ENCODE measurements around the gene CIAO2B.

CIAO2B gene

DNA sequence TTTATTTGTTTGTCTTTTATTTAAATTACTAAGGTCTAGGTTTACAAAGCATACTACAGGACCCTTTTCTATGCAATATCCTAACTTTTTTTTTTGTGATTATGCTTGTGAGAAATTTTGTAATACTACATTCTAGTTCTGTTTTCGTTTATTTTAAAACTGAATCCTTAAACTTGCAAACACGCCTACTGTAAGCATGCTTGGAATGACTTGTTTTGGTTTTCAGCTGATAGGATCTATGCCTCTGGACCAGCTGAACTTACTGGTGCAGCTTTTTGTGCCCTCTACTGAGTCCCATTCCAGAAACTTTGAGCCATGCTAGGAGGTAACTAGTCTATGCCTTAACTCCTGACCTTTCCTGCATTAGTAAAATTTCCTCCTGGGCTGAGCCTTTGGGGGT, 47.9 kb downstream of the CIAO2B start:
- DNase-seq (ENCODE audit: low spot score) = no peak

DNA sequence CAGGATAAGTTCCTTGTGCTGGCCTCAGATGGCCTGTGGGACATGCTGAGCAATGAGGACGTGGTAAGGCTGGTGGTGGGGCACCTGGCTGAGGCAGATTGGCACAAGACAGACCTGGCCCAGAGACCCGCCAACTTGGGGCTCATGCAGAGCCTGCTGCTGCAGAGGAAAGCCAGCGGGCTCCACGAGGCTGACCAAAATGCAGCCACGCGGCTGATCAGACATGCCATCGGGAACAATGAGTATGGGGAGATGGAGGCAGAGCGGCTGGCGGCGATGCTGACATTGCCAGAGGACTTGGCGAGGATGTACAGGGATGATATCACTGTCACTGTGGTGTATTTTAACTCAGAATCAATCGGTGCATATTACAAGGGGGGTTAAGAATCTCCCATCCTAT, 48.7 kb downstream of the CIAO2B start:
- no peak for DNase-seq (ENCODE audit: low spot score)

DNA sequence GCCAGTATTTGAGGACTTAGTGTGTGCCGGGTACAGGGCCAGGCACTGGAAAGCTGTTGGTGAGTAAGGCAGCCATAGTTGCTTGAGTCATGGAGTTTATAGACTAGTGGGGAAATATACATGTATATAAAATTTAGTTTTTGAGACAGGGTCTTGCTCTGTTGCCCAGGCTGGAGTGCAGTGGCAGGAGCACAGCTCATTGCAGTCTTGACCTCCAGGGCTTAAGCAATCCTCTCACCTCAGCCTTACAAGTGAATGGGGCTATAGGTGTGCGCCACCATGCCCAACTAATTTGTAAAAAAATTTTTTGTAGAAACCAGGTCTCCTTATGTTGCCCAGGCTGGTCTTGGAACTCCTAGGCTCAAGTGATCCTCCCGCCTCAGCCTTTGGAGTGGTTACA, 51.5 kb downstream of the CIAO2B start:
- no peak for DNase-seq (ENCODE audit: low spot score)
